GM18508 (cell line): ENCODE data around the gene BCL3.
"Not testable (repeated sequence)": the region's sequence is repeated elsewhere in the genome, so short reads cannot be mapped to it uniquely, and the experiment has no call there.

ENCODE experiments used
- ATAC-seq: cut with Tn5 transposase; IDR thresholded peaks from one replicate; pipeline ENCODE4 v1.9.1; 2021; ENCODE audit warnings: moderate number of reproducible peaks; ENCODE audit not compliant: insufficient read depth, unreplicated experiment

BCL3 gene

GRCh38 chr19:44720396-44720795, 28.1 kb upstream of the BCL3 start:
- not testable (repeated sequence) for ATAC-seq

- ATAC-seq = no peak
Observed at GRCh38 chr19:44720945-44721344, 27.6 kb upstream of the BCL3 start.

GRCh38 chr19:44721369-44721768, 27.1 kb upstream of the BCL3 start:
- not testable (repeated sequence) for ATAC-seq

GRCh38 chr19:44722131-44723121, 26.1 kb upstream of the BCL3 start:
- no peak for ATAC-seq

- no peak for ATAC-seq
Observed at GRCh38 chr19:44723299-44723951, 25.1 kb upstream of the BCL3 start.

- ATAC-seq = no peak
Observed at GRCh38 chr19:44723952-44724319, 24.6 kb upstream of the BCL3 start.

- ATAC-seq = no peak
Observed at GRCh38 chr19:44725251-44725650, 23.3 kb upstream of the BCL3 start.

- ATAC-seq = no peak
Observed at GRCh38 chr19:44725684-44726083, 22.8 kb upstream of the BCL3 start.

GRCh38 chr19:44726465-44726864, 22.0 kb upstream of the BCL3 start:
- no peak for ATAC-seq

- ATAC-seq = no peak
Observed at GRCh38 chr19:44728178-44728577, 20.3 kb upstream of the BCL3 start.

GRCh38 chr19:44729516-44730033, 18.9 kb upstream of the BCL3 start:
- ATAC-seq = no peak

- no peak for ATAC-seq
Observed at GRCh38 chr19:44731081-44731480, 17.4 kb upstream of the BCL3 start.

- no peak for ATAC-seq
Observed at GRCh38 chr19:44731622-44732021, 16.9 kb upstream of the BCL3 start.

GRCh38 chr19:44732235-44733014, 16.1 kb upstream of the BCL3 start:
- no peak for ATAC-seq

GRCh38 chr19:44734357-44734756, 14.2 kb upstream of the BCL3 start:
- no peak for ATAC-seq

- no peak for ATAC-seq
Observed at GRCh38 chr19:44735011-44735410, 13.5 kb upstream of the BCL3 start.

GRCh38 chr19:44737238-44738071, 11.1 kb upstream of the BCL3 start:
- ATAC-seq = no peak

GRCh38 chr19:44738136-44738535, 10.4 kb upstream of the BCL3 start:
- no peak for ATAC-seq

- no peak for ATAC-seq
Observed at GRCh38 chr19:44738603-44739558, 9.6 kb upstream of the BCL3 start.
